Astrocyte (in vitro differentiated cells and primary cell): ENCODE results near the gene LSP1. TPM values are rescaled to one million over a fixed set of nuclear protein-coding genes. Genes with fewer than 3 reads are reported as not detected.
A peak's percentile ranks its signal among the peaks of the same experiment; 100 is the strongest.

Source experiments
- DNase-seq: peaks from one replicate; pipeline ENCODE4 v3.0.0-alpha.2; 2010; ENCODE audit warnings: low read depth
- FAIRE-seq: peaks from 2 replicates; lab custom pipeline; 2011; peaks lifted over from hg19 to GRCh38; lab: Jason Lieb, UNC
- H2AFZ ChIP-seq: 2 replicates; pipeline ENCODE4 v1.6.0; 2012; ENCODE audit warnings: low read depth, low read length, inconsistent platforms
- H3K27ac ChIP-seq: 2 replicates; pipeline ENCODE4 v1.5.1; 2011; ENCODE audit warnings: low read depth, low read length, inconsistent platforms
- H3K27me3 ChIP-seq: 2 replicates; pipeline ENCODE4 v1.6.0; 2011; ENCODE audit warnings: low read length, inconsistent platforms; ENCODE audit not compliant: insufficient read depth
- H3K36me3 ChIP-seq: 2 replicates; pipeline ENCODE4 v1.5.1; 2011; ENCODE audit warnings: low read length, inconsistent platforms; ENCODE audit not compliant: insufficient read depth
- H3K4me1 ChIP-seq: 2 replicates; pipeline ENCODE4 v1.5.1; 2011; ENCODE audit warnings: low read length, inconsistent platforms; ENCODE audit not compliant: insufficient read depth
- H3K4me2 ChIP-seq: 2 replicates; pipeline ENCODE4 v1.6.0; 2012; ENCODE audit warnings: low read length, inconsistent platforms
- H3K4me3 ChIP-seq: 2 replicates; pipeline ENCODE4 v1.5.1; 2011; ENCODE audit warnings: low read depth, mild to moderate bottlenecking, low read length, inconsistent platforms; ENCODE audit not compliant: insufficient read depth
- H3K79me2 ChIP-seq: 2 replicates; pipeline ENCODE4 v1.6.0; 2012; ENCODE audit warnings: mild to moderate bottlenecking, low read length, inconsistent platforms; ENCODE audit not compliant: insufficient read depth
- H3K9ac ChIP-seq: 2 replicates; pipeline ENCODE4 v1.6.0; 2012; ENCODE audit warnings: mild to moderate bottlenecking, low read length, inconsistent platforms
- H3K9me3 ChIP-seq: 2 replicates; pipeline ENCODE4 v1.5.1; 2012; ENCODE audit warnings: low read depth, mild to moderate bottlenecking, low read length, inconsistent platforms; ENCODE audit not compliant: insufficient read depth
- H4K20me1 ChIP-seq: 2 replicates; pipeline ENCODE4 v1.6.0; 2012; ENCODE audit warnings: low read length, inconsistent platforms; ENCODE audit not compliant: insufficient read depth
- H3K27ac Mint-ChIP-seq: one replicate; pipeline ENCODE4 v1.8.0; 2021; ENCODE audit warnings: mild to moderate bottlenecking, mixed read lengths; ENCODE audit not compliant: unreplicated experiment
- H3K27me3 Mint-ChIP-seq: one replicate; pipeline ENCODE4 v1.8.0; 2021; ENCODE audit warnings: low read depth, mixed read lengths; ENCODE audit not compliant: unreplicated experiment
- H3K36me3 Mint-ChIP-seq: one replicate; pipeline ENCODE4 v1.8.0; 2021; ENCODE audit warnings: low read depth, mixed read lengths; ENCODE audit not compliant: unreplicated experiment
- H3K4me1 Mint-ChIP-seq: one replicate; pipeline ENCODE4 v1.8.0; 2021; ENCODE audit warnings: low read depth, mixed read lengths; ENCODE audit not compliant: unreplicated experiment
- H3K4me3 Mint-ChIP-seq: one replicate; pipeline ENCODE4 v1.8.0; 2021; ENCODE audit warnings: mild to moderate bottlenecking, moderate library complexity, mixed read lengths; ENCODE audit not compliant: unreplicated experiment
- H3K9me3 Mint-ChIP-seq: one replicate; pipeline ENCODE4 v1.8.0; 2021; ENCODE audit warnings: mild to moderate bottlenecking, mixed read lengths; ENCODE audit not compliant: unreplicated experiment
- CTCF ChIP-seq: IDR thresholded peaks from 2 replicates; pipeline ENCODE4 v1.5.1; 2011; ENCODE audit warnings: low read depth, mild to moderate bottlenecking, inconsistent platforms, low read length, moderate library complexity; ENCODE audit not compliant: insufficient read depth
- EZH2 ChIP-seq: IDR thresholded peaks from 2 replicates; pipeline ENCODE4 v1.6.1; 2012; ENCODE audit warnings: mild to moderate bottlenecking, low read length, inconsistent platforms; ENCODE audit not compliant: insufficient read depth
- total RNA-seq: library from RNA; stranded (reverse); gene quantifications from 2 replicates; pipeline ENCODE4 v1.2.1, GENCODE V29; 2021

LSP1 gene
- total RNA-seq, 1 donor from 2014 or later: 1.3 TPM

- no peak overlapping the region for H3K27ac Mint-ChIP-seq
- H3K9me3 Mint-ChIP-seq: peaks cover 13% of the 10 kb centered on the region
- DNase-seq (peak; percentile 68), FAIRE-seq (no peak)
- no peak overlapping the region for H3K9ac ChIP-seq
- peak overlapping the region; percentile 18 for H3K4me3 Mint-ChIP-seq
- H4K20me1 ChIP-seq: no peaks in the 10 kb centered on the region
- no peaks in the 10 kb centered on the region for H3K79me2 ChIP-seq
- H3K4me1 ChIP-seq: peaks cover 3% of the 10 kb centered on the region
- no peaks in the 10 kb centered on the region for H3K27me3 ChIP-seq
- peaks cover 26% of the 10 kb centered on the region for H3K27me3 Mint-ChIP-seq
- peak overlapping the region; percentile 9 for H3K4me2 ChIP-seq
- no peak overlapping the region for H2AFZ ChIP-seq
- peaks cover 6% of the 10 kb centered on the region for H3K4me1 Mint-ChIP-seq
- peaks cover 10% of the 10 kb centered on the region for H3K9me3 ChIP-seq
- H3K36me3 ChIP-seq: no peaks in the 10 kb centered on the region
- H3K36me3 Mint-ChIP-seq: peaks cover 1% of the 10 kb centered on the region
- TF ChIP-seq CTCF (no peak), EZH2 (no peak)
- no peak overlapping the region for H3K27ac ChIP-seq
- no peak overlapping the region for H3K4me3 ChIP-seq
Observed at GRCh38 chr11:1820463-1821325, 32.2 kb upstream of the LSP1 start.

- TF ChIP-seq CTCF (no peak), EZH2 (no peak)
- FAIRE-seq: no peak
- Histone ChIP-seq H3K9me3 (peaks cover 10% of the 10 kb centered on the region), H3K79me2 (no peaks in the 10 kb centered on the region), H3K4me1 (peaks cover 4% of the 10 kb centered on the region), H3K9ac (no peak overlapping the region), H3K4me3 (no peak overlapping the region), H2AFZ (no peak overlapping the region), H4K20me1 (no peaks in the 10 kb centered on the region), H3K27me3 (no peaks in the 10 kb centered on the region), H3K4me2 (no peak overlapping the region), H3K36me3 (no peaks in the 10 kb centered on the region), H3K27ac (no peak overlapping the region)
- Mint-ChIP-seq H3K36me3 (peaks cover 1% of the 10 kb centered on the region), H3K27ac (no peak overlapping the region), H3K27me3 (peaks cover 26% of the 10 kb centered on the region), H3K4me1 (peaks cover 8% of the 10 kb centered on the region), H3K9me3 (peaks cover 13% of the 10 kb centered on the region), H3K4me3 (no peak overlapping the region)
- DNase-seq: no peak
Observed at GRCh38 chr11:1821562-1821961, 31.3 kb upstream of the LSP1 start.
